ENCODE measurements around the gene XBP1. TPM values are rescaled to one million over a fixed set of nuclear protein-coding genes. Genes with fewer than 3 reads are reported as not detected.

Gene XBP1
- total and polyA plus RNA-seq, 2 of the 8 experiments (the other 6 are each of a cell fraction or from before 2014, with no cell fraction given) = 99.8 to 131 TPM

DNA sequence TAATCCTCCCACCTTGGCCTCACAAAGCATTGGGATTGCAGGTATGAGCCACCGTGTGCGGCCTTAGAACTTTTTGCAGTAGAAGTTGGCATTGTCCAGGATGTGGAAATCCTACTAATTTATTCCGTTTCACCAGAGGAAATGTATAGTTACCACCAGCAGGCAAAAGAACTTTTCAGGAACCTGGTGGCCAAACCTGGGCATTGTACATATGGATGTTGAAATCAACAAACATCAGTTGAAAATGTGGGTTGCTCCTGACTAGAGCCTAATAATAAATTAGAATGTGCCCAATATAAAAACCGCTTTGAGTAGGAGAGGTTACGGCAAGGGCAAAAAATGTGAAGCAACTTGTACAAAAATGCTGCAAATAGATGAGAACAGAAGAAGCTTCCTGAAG lies 40.7 kb upstream of the XBP1 start:
- Histone ChIP-seq H3K23me2 (ENCODE audit: low read depth, low read length) (no peaks in the 10 kb centered on the region), H2BK120ac (replicated peaks; ENCODE audit: low read depth, low read length) (no peak overlapping the region), H2BK20ac (ENCODE audit: low read length) (no peak overlapping the region), H4K5ac (ENCODE audit: insufficient read length, low read depth, low read length) (no peak overlapping the region), H4K20me1 (replicated peaks in 1 of 2; ENCODE audit: control insufficient read depth in 1 of 2, insufficient read depth in 2 of 2, low read length in 2 of 2) (no peaks in the 10 kb centered on the region), H4K8ac (ENCODE audit: extremely low read depth, insufficient read depth, low read length) (no peak overlapping the region), H3K4me2 (ENCODE audit: insufficient read depth in 1 of 2, low read depth in 2 of 2, low read length in 2 of 2) (no peak overlapping the region), H3K27me3 (replicated peaks in 1 of 4; ENCODE audit: control insufficient read depth in 3 of 4, extremely low read depth in 1 of 4, insufficient read depth in 3 of 4, low read length in 3 of 4) (no peaks in the 10 kb centered on the region; a peak in 1 of 7 replicates), H3K79me2 (ENCODE audit: control insufficient read depth in 1 of 2, insufficient read depth in 2 of 2, low read length in 2 of 2) (no peaks in the 10 kb centered on the region), H3K79me1 (ENCODE audit: low read depth, low read length) (no peaks in the 10 kb centered on the region), H2BK5ac (ENCODE audit: low read depth, low read length) (no peak overlapping the region), H3K14ac (ENCODE audit: insufficient read length) (no peak overlapping the region), H3K4me3 (ENCODE audit: extremely low read depth in 1 of 4, insufficient read depth in 2 of 4, low read depth in 3 of 4, low read length in 4 of 4) (no peak overlapping the region), H3K18ac (ENCODE audit: extremely low read depth, low read length) (no peak overlapping the region), H2AK5ac (ENCODE audit: low read depth, low read length) (no peak overlapping the region), H2AFZ (ENCODE audit: low read length) (no peak overlapping the region), H3K9me3 (ENCODE audit: insufficient read depth in 2 of 2, low read depth in 1 of 2, low read length in 1 of 2) (no peaks in the 10 kb centered on the region), H3K36me3 (ENCODE audit: control insufficient read depth in 2 of 4, insufficient read depth in 4 of 4, low read length in 3 of 4) (no peaks in the 10 kb centered on the region), H3K4ac (replicated peaks; ENCODE audit: insufficient read length, low read depth, low read length) (no peak overlapping the region), H3K4me1 (replicated peaks in 1 of 4; ENCODE audit: control insufficient read depth in 3 of 4, insufficient read depth in 4 of 4, low read length in 3 of 4) (no peaks in the 10 kb centered on the region), H2BK15ac (ENCODE audit: low read length) (no peak overlapping the region), H3K27ac (ENCODE audit: low read depth, low read length) (no peak overlapping the region), H4K91ac (replicated peaks; ENCODE audit: insufficient read length, low read length) (no peak overlapping the region), H3K23ac (ENCODE audit: insufficient read length) (no peak overlapping the region), H3K56ac (replicated peaks; ENCODE audit: insufficient read length, low read depth, low read length) (no peak overlapping the region), H3K9ac (replicated peaks in 1 of 4; ENCODE audit: extremely low read depth in 1 of 4, low read depth in 3 of 4, low read length in 3 of 4) (no peak overlapping the region), H2BK12ac (ENCODE audit: low read depth, low read length) (no peak overlapping the region)
- no peak for TF ChIP-seq RXRA (IDR thresholded peaks at IDR 0.05; ENCODE audit: insufficient read depth, low read depth, low read length)
- TF ChIP-seq HDAC6 (IDR thresholded peaks at IDR 0.05; ENCODE audit: low read depth, low read length) = no peak
- no peak for TF ChIP-seq ZNF274 (IDR thresholded peaks at IDR 0.05; ENCODE audit: borderline replicate concordance, extremely low read depth, low read length)
- no peak for TF ChIP-seq YY1 (IDR thresholded peaks at IDR 0.05; ENCODE audit: low read depth, low read length)
- no peak for TF ChIP-seq KDM5A (IDR thresholded peaks at IDR 0.05; ENCODE audit: low read length)
- TF ChIP-seq SP2 (IDR thresholded peaks at IDR 0.05; ENCODE audit: low read length) = no peak
- no peak for TF ChIP-seq RFX5 (IDR thresholded peaks at IDR 0.05; ENCODE audit: borderline replicate concordance, low read depth, low read length)
- no peak for TF ChIP-seq JUND (IDR thresholded peaks at IDR 0.05; ENCODE audit: low read length)
- no peak for TF ChIP-seq SIN3A (conservative IDR thresholded peaks at IDR 0.05 in 1 of 2, IDR thresholded peaks at IDR 0.05 in 1 of 2; ENCODE audit: low read depth in 1 of 2, low read length in 2 of 2)
- no peak for TF ChIP-seq EP300 (IDR thresholded peaks at IDR 0.05; ENCODE audit: borderline replicate concordance in 1 of 2, low read depth in 2 of 2, low read length in 2 of 2)
- TF ChIP-seq TBP (IDR thresholded peaks at IDR 0.05; ENCODE audit: low read depth, low read length) = no peak
- 90% methylated on average over 5 of the region's 5 CpGs; no CpG with 5 or more reads in 1 of the 2 experiments for WGBS, 2 experiments (ENCODE audit: extremely low coverage in 1 of 2, insufficient coverage in 1 of 2, insufficient read length in 1 of 2, insufficient replicate concordance in 2 of 2, low coverage in 1 of 2, low lambda C conversion rate in 2 of 2, missing lambda C conversion rate in 1 of 2)
- ChIA-PET POLR2A (ENCODE audit: partially characterized antibody) (no interaction called here), CTCF (ENCODE audit: partially characterized antibody) (interaction anchor here (0.6 to 1.4 kb wide), 2 partner anchors 12 to 542 kb away, joined by 3 read pairs; no protein-coding TSS in a partner anchor)
- FAIRE-seq = no peak
- DNase-seq (ENCODE audit: low read depth in 1 of 2, low spot score in 2 of 2) = no peak

All from H1 (cell line).